GM20000 (cell line): Measurements from ENCODE around the gene HNRNPCL4.
"Not testable (repeated sequence)": the region's sequence is repeated elsewhere in the genome, so short reads cannot be mapped to it uniquely, and the experiment has no call there.

ENCODE experiments used
- DNase-seq: peaks from one replicate; pipeline ENCODE4 v3.0.0; 2012; ENCODE audit warnings: low spot score

The HNRNPCL4 gene

DNA sequence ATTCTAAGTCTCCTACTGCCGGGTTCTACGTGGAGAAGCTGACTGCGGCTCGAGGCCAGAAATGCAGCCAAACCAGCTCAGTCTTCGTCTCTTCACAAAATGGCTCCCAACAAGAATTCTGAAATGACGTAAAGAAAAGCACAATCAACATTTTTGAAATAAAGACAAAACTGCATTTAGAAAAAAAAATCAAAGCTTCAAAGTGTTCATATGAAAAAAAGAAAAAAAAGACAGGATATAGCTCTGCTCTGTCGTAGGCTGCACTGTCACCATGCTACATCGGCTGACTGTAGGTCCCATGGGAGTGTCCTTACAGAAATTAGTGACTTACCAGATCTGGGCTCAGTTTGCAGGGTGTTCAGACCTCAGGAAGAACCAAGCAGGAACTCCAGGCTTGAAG lies at the start of gene HNRNPCL4:
Gene HNRNPCL4, minus strand, starts transcription at position 101 of the 400 bp plus-strand sequence. CDS start 164 bp downstream, outside the sequence.
- DNase-seq, result not testable (repeated sequence)

DNA sequence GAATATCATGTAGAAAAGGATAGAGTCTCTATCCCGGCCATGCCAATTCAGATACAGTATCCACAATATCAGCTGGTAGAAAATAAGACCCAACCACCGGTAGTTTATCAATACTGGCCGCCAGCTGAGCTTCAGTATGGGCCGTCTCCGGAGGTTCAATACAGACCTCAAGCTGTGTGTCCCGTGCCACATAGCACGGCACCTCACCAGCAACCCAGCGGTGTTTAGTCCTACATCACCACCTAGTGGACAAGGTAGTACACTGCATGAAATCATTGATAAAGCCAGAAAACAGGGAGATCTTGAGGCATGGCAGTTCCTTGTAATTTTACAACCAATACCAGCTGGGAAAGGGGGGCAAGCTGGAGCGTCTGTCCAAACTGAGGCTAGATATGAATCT lies 43.3 kb upstream of the HNRNPCL4 start:
- not testable (repeated sequence) for DNase-seq

DNA sequence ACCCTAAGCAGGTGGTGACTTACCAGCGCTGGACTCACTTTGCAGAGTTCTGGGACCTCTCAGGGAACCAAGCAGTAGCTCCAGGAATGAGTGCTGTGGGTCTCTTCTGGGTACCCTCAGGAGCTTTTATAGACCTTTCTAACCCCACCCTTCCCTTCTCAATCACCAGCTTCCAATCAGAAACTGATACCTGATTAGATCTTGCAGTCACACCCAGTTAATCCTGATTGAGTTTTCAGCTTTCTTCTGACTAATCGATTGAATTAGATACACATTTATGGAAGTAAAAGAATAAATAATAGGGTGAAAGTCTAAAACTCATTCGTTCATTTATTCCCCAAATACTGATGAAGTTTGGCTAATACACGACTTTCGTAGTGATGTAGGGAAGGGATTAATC lies 35.9 kb upstream of the HNRNPCL4 start, which contains the start of gene PRAMEF13:
Gene PRAMEF13, minus strand, starts transcription at position 101 of the 400 bp plus-strand sequence. CDS start 1,820 bp downstream, outside the sequence.
- DNase-seq, result not testable (repeated sequence)

DNA sequence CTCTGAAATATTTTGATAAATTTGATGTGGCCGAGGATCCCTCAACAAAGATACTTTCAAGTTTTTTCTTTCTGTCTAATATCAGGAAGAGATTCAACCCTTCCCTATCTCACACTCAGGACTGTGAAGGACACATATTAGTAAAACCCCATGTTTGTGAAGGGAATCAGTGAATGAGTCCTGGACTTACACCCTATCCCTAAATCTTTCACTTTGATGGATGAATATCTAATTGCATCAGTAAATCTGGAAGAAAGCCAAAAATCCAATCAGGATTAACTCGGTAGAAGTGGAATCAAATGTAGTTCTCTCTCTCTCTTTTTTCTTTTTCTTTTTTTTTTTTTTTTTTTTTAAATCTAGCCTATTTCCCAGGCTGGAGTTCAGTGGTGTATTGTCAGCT lies 6.1 kb upstream of the HNRNPCL4 start, which contains the start of gene PRAMEF9:
Gene PRAMEF9, plus strand, starts transcription at position 301 of the 400 bp plus-strand sequence. CDS start 3,433 bp downstream, outside the sequence.
- DNase-seq, result not testable (repeated sequence)

DNA sequence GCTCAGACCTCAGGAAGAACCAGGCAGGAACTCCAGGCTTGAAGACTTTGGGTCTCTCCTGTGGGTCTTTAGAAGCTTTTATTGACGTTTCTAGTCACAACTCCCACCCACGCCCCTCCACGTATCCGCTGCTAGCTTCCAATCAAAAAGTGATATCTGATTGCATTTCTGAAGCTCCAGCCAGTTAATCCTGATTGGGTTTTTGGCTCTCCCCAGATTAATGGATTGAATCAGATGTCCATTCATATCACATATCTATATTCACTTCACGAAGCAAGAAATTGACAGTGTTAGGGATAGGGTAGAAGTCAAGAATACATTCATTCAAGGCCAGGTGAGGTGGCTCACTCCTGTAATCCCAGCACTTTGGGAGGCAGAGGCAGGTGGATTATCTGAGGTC lies 9.5 kb downstream of the HNRNPCL4 start, which contains the start of gene PRAMEF26:
Gene PRAMEF26, minus strand, starts transcription at position 101 of the 400 bp plus-strand sequence. CDS start 2,914 bp downstream, outside the sequence.
- not testable (repeated sequence) for DNase-seq

DNA sequence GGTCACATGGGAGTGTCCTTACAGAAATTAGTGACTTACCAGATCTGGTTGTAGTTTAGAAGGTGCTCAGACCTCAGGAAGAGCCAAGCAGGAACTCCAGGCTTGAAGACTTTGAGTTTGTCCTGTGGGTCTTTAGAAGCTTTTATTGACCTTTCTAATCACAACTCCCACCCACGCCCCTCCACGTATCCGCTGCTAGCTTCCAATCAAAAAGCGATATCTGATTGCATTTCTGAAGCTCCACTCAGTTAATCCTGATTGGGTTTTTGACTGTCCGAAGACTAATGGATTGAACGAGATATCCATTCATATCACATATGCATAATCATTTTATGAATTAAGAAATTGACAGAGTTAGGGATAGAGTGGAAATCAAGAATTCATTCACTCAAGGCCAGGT lies 48.7 kb downstream of the HNRNPCL4 start, which contains the start of gene HNRNPCL2:
Gene HNRNPCL2, minus strand, starts transcription at position 101 of the 400 bp plus-strand sequence. CDS start 454 bp downstream, outside the sequence.
- DNase-seq, result not testable (repeated sequence)
